MCF 10A (cell line): ENCODE measurements around the gene TCERG1L. TPM values are rescaled to one million over a fixed set of nuclear protein-coding genes. Genes with fewer than 3 reads are reported as not detected.

Experiments used
- BruUV-seq: library from RNA; stranded (reverse); fragments of 400-500 nt; replicated peaks from 2 replicates; lab custom pipeline; 2021; lab: Mats Ljungman, UMichigan
- CTCF ChIA-PET: fragments of 300-600 bp; sonication (Branson Sonifier 250); formaldehyde crosslinking; extraction: SDS; loops from one replicate; lab custom pipeline; 2021; ENCODE audit warnings: antibody characterized with exemption, inconsistent platforms; lab: Yijun Ruan, JAX
- POLR2A ChIA-PET: fragments of 300-600, 350-650 bp; sonication (Branson Sonifier 250); formaldehyde crosslinking; extraction: SDS; loops from one replicate; lab custom pipeline; 2020; ENCODE audit warnings: antibody characterized with exemption, inconsistent platforms; lab: Yijun Ruan, JAX
- DNase-seq: peaks from one replicate; pipeline ENCODE4 v3.0.0-alpha.2; 2018; ENCODE audit not compliant: unreplicated experiment
- H3K27ac Mint-ChIP-seq: one replicate; pipeline ENCODE4 v1.8.0; 2022; ENCODE audit warnings: mild to moderate bottlenecking, low read depth, mixed read lengths; ENCODE audit not compliant: unreplicated experiment
- H3K27me3 Mint-ChIP-seq: one replicate; pipeline ENCODE4 v1.8.0; 2022; ENCODE audit warnings: mixed read lengths; ENCODE audit not compliant: insufficient read depth, unreplicated experiment
- H3K36me3 Mint-ChIP-seq: one replicate; pipeline ENCODE4 v1.8.0; 2022; ENCODE audit warnings: mild to moderate bottlenecking, moderate library complexity, mixed read lengths; ENCODE audit not compliant: insufficient read depth, unreplicated experiment
- H3K4me1 Mint-ChIP-seq: one replicate; pipeline ENCODE4 v1.8.0; 2022; ENCODE audit warnings: mixed read lengths; ENCODE audit not compliant: insufficient read depth, unreplicated experiment
- H3K4me3 Mint-ChIP-seq: one replicate; pipeline ENCODE4 v1.8.0; 2022; ENCODE audit warnings: mild to moderate bottlenecking, moderate library complexity, mixed read lengths; ENCODE audit not compliant: unreplicated experiment
- H3K9me3 Mint-ChIP-seq: one replicate; pipeline ENCODE4 v1.8.0; 2022; ENCODE audit warnings: mixed read lengths; ENCODE audit not compliant: unreplicated experiment
- CTCF ChIP-seq: fragments of 200-600 bp; IDR thresholded peaks from one replicate; pipeline ENCODE4 v1.8.0; 2022; ENCODE audit warnings: antibody characterized with exemption, mild to moderate bottlenecking; ENCODE audit not compliant: unreplicated experiment
- intact Hi-C: fragments of 100-400 bp; cut with micrococcal nuclease; formaldehyde crosslinking; loops from 2 replicates; pipeline ENCODE4 v1.14.1; 2022
- total RNA-seq: library from RNA; stranded (reverse); gene quantifications from 2 replicates; pipeline ENCODE4 v1.2.3, GENCODE V29; 2022

The TCERG1L gene
- total RNA-seq, 1 experiment from 2014 or later = not detected

- no peaks in the 10 kb centered on the region for H3K36me3 Mint-ChIP-seq
- H3K4me3 Mint-ChIP-seq = no peak overlapping the region
- no peak overlapping the region for H3K27ac Mint-ChIP-seq
- no TSS peak for BruUV-seq
- H3K4me1 Mint-ChIP-seq = no peaks in the 10 kb centered on the region
- intact Hi-C loops = no loop called here
- ChIA-PET CTCF (interaction anchor here (0.7 kb wide), 1 partner anchor 1160 kb away, joined by 3 read pairs; no protein-coding TSS in a partner anchor), POLR2A (no interaction called here)
- no peak for TF ChIP-seq CTCF
- H3K9me3 Mint-ChIP-seq = no peaks in the 10 kb centered on the region
- H3K27me3 Mint-ChIP-seq = no peaks in the 10 kb centered on the region
- DNase-seq = no peak
These were observed 245.7 kb downstream of the TCERG1L start for GRCh38 chr10:131065673-131066305.

GRCh38 chr10:131063311-131063710 is 248.2 kb downstream of the TCERG1L start:
- CTCF ChIA-PET = no interaction called here
- POLR2A ChIA-PET = no interaction called here
- H3K4me3 Mint-ChIP-seq = no peak overlapping the region

GRCh38 chr10:131062621-131063260 is 248.8 kb downstream of the TCERG1L start:
- TF ChIP-seq CTCF = no peak
- Mint-ChIP-seq H3K27me3 (no peaks in the 10 kb centered on the region), H3K27ac (no peak overlapping the region), H3K4me3 (no peak overlapping the region), H3K9me3 (peaks cover 7% of the 10 kb centered on the region), H3K4me1 (no peaks in the 10 kb centered on the region), H3K36me3 (no peaks in the 10 kb centered on the region)
- no TSS peak for BruUV-seq
- ChIA-PET CTCF (no interaction called here), POLR2A (no interaction called here)
- no peak for DNase-seq
- intact Hi-C loops = no loop called here

More at GRCh38 chr10:131063311-131063710, 248.2 kb downstream of the TCERG1L start:
- no peak for TF ChIP-seq CTCF
- Mint-ChIP-seq H3K9me3 (peaks cover 1% of the 10 kb centered on the region), H3K4me1 (no peaks in the 10 kb centered on the region), H3K36me3 (no peaks in the 10 kb centered on the region), H3K27me3 (no peaks in the 10 kb centered on the region), H3K27ac (no peak overlapping the region)
- intact Hi-C loops = no loop called here
- no TSS peak for BruUV-seq
- DNase-seq = no peak

- H3K4me1 Mint-ChIP-seq = no peaks in the 10 kb centered on the region
- DNase-seq = no peak
- intact Hi-C loops = no loop called here
- no peak for TF ChIP-seq CTCF
- H3K4me3 Mint-ChIP-seq = no peak overlapping the region
- ChIA-PET POLR2A (no interaction called here), CTCF (no interaction called here)
- H3K9me3 Mint-ChIP-seq = peaks cover 13% of the 10 kb centered on the region
- H3K27me3 Mint-ChIP-seq = no peaks in the 10 kb centered on the region
- no TSS peak for BruUV-seq
- H3K27ac Mint-ChIP-seq = no peak overlapping the region
- H3K36me3 Mint-ChIP-seq = no peaks in the 10 kb centered on the region
These were observed 250.3 kb downstream of the TCERG1L start for GRCh38 chr10:131061216-131061615.
